CD14-positive monocyte (primary cell): ENCODE measurements around the gene CCDC92B. TPM values are rescaled to one million over a fixed set of nuclear protein-coding genes. Genes with fewer than 3 reads are reported as not detected.
"Not testable (repeated sequence)": the region's sequence is repeated elsewhere in the genome, so short reads cannot be mapped to it uniquely, and the experiment has no call there.

Experiments
- DNase-seq, 3 donors: peaks; one replicate each; pipeline ENCODE4 v3.0.0-alpha.2; 2011 to 2022
- H2AFZ ChIP-seq: 2 replicates; pipeline ENCODE4 v1.6.0; 2012; ENCODE audit warnings: mild to moderate bottlenecking, low read depth, low read length, inconsistent platforms; ENCODE audit not compliant: insufficient read depth, poor library complexity, severe bottlenecking
- H3K27ac ChIP-seq, 2 donors: 1 replicate in 1 of 2; 2 replicates in 1 of 2; pipeline ENCODE4 v1.5.1; 2012 to 2013; ENCODE audit warnings: low read length in 2 of 2, control low read depth in 1 of 2, inconsistent platforms in 1 of 2, low read depth in 1 of 2, mild to moderate bottlenecking in 1 of 2
- H3K27me3 ChIP-seq, 2 donors: one replicate each; pipeline versions ENCODE4 v1.6.0 to v1.6.1; 2011 to 2013; ENCODE audit warnings: low read length in 2 of 2; ENCODE audit not compliant: control insufficient read depth in 2 of 2, insufficient read depth in 2 of 2
- H3K36me3 ChIP-seq, 2 donors: replicated peaks in 1 of 2; 1 replicate in 1 of 2; 2 replicates in 1 of 2; pipeline versions ENCODE4 v1.5.1 to v1.6.1; 2012 to 2013; ENCODE audit warnings: low read length in 2 of 2, control low read depth in 1 of 2, inconsistent platforms in 1 of 2, mild to moderate bottlenecking in 1 of 2; ENCODE audit not compliant: insufficient read depth in 2 of 2, control insufficient read depth in 1 of 2
- H3K4me1 ChIP-seq, 2 donors: 1 replicate in 1 of 2; 2 replicates in 1 of 2; pipeline versions ENCODE4 v1.5.1 to v1.6.1; 2012 to 2013; ENCODE audit warnings: low read length in 2 of 2, control low read depth in 1 of 2, inconsistent platforms in 1 of 2, mild to moderate bottlenecking in 1 of 2, moderate library complexity in 1 of 2; ENCODE audit not compliant: insufficient read depth in 2 of 2, control insufficient read depth in 1 of 2
- H3K4me2 ChIP-seq: replicated peaks from 2 replicates; pipeline ENCODE3; 2012; ENCODE audit warnings: low read length, moderate library complexity, mild to moderate bottlenecking; ENCODE audit not compliant: poor library complexity, severe bottlenecking; ENCODE audit errors: extremely low read depth
- H3K4me3 ChIP-seq, 3 experiments: fragments of 200-600 bp in 1 of 3; sonication (generic) in 1 of 3; replicated peaks in 1 of 3; 1 replicate in 2 of 3; 2 replicates in 1 of 3; pipeline ENCODE4 v1.5.1; 2011 to 2013; ENCODE audit warnings: low read length in 3 of 3, mild to moderate bottlenecking in 3 of 3, control low read depth in 2 of 3, low read depth in 2 of 3, inconsistent platforms in 1 of 3, moderate library complexity in 1 of 3
- H3K79me2 ChIP-seq: 2 replicates; pipeline ENCODE4 v1.6.0; 2012; ENCODE audit warnings: mild to moderate bottlenecking, control low read depth, inconsistent platforms, low read length, moderate library complexity; ENCODE audit not compliant: insufficient read depth
- H3K9ac ChIP-seq: 2 replicates; pipeline ENCODE4 v1.6.0; 2017; ENCODE audit warnings: low read length, mild to moderate bottlenecking; ENCODE audit not compliant: insufficient read depth, poor library complexity, severe bottlenecking
- H3K9me3 ChIP-seq, 2 donors: replicated peaks in 1 of 2; 1 replicate in 1 of 2; 2 replicates in 1 of 2; pipeline versions ENCODE4 v1.5.1 to v1.6.1; 2012 to 2013; ENCODE audit warnings: low read length in 2 of 2, control low read depth in 1 of 2; ENCODE audit not compliant: control insufficient read depth in 1 of 2, insufficient read depth in 1 of 2
- H4K20me1 ChIP-seq: 2 replicates; pipeline ENCODE4 v1.6.0; 2012; ENCODE audit warnings: mild to moderate bottlenecking, low read length, control low read depth, moderate library complexity; ENCODE audit not compliant: insufficient read depth
- H3K27ac Mint-ChIP-seq, 7 donors: one replicate each; pipeline ENCODE4 v1.8.0; 2020; ENCODE audit warnings: mild to moderate bottlenecking in 7 of 7, mixed read lengths in 7 of 7, moderate library complexity in 6 of 7, inconsistent platforms in 2 of 7
- H3K27me3 Mint-ChIP-seq, 3 donors: one replicate each; pipeline ENCODE4 v1.8.0; 2021 to 2022; ENCODE audit warnings: low read depth in 3 of 3, mild to moderate bottlenecking in 3 of 3, mixed read lengths in 3 of 3, moderate library complexity in 3 of 3, inconsistent platforms in 1 of 3
- H3K36me3 Mint-ChIP-seq, 2 donors: one replicate each; pipeline ENCODE4 v1.8.0; 2020; ENCODE audit warnings: mixed read lengths in 2 of 2, inconsistent platforms in 1 of 2, mild to moderate bottlenecking in 1 of 2
- H3K4me1 Mint-ChIP-seq: one replicate; pipeline ENCODE4 v1.8.0; 2020; ENCODE audit warnings: mild to moderate bottlenecking, mixed read lengths
- H3K4me3 Mint-ChIP-seq, 2 donors: one replicate each; pipeline ENCODE4 v1.8.0; 2020; ENCODE audit warnings: mild to moderate bottlenecking in 2 of 2, mixed read lengths in 2 of 2, moderate library complexity in 1 of 2
- H3K9me3 Mint-ChIP-seq, 7 donors: one replicate each; pipeline ENCODE4 v1.8.0; 2020 to 2022; ENCODE audit warnings: mixed read lengths in 7 of 7, mild to moderate bottlenecking in 6 of 7, moderate library complexity in 6 of 7, inconsistent platforms in 2 of 7
- CTCF ChIP-seq: fragments of 200-600 bp; IDR thresholded peaks from one replicate; pipeline ENCODE4 v1.8.0; 2022; ENCODE audit warnings: antibody characterized with exemption, mild to moderate bottlenecking
- WGBS: methylation state at CpG from one replicate; pipeline ENCODE4 v1.1.5; 2013; ENCODE audit warnings: missing lambda C conversion rate; ENCODE audit not compliant: insufficient coverage; 5-methylcytosine and 5-hydroxymethylcytosine counted together
- intact Hi-C, 2 donors: fragments of 100-400 bp; cut with micrococcal nuclease; formaldehyde crosslinking; loops; one replicate each; pipeline versions ENCODE4 v1.15.0 to v1.15.1; 2023
- polyA plus RNA-seq, 3 donors: library from polyadenylated mRNA; depleted of rRNA in 1 of 3; unstranded in 2 of 3; stranded (reverse) in 1 of 3; fragments of 300-500 nt in 2 of 3; fragments of >200 nt in 1 of 3; fragmentation: Illumina TruSeq in 2 of 3; gene quantifications; 1 replicate in 2 of 3; 2 replicates in 1 of 3; pipeline ENCODE4 v1.2.3, GENCODE V29; 2012 to 2021

CCDC92B gene
- polyA plus RNA-seq, 3 donors = not detected

- intact Hi-C loops = loop anchor here in 1 of 2 donors (10.0 kb wide), 1 partner anchor 143 kb away; no protein-coding TSS in a partner anchor
- peaks cover 5 to 12% of the 10 kb centered on the region in 2 donors for H3K4me1 ChIP-seq
- H3K36me3 ChIP-seq = no peaks in the 10 kb centered on the region
- H3K27ac Mint-ChIP-seq = no peak overlapping the region
- peak in 1 of 3 donors; percentile 19 for DNase-seq
- peaks cover 0 to 2% of the 10 kb centered on the region in 2 donors for H3K36me3 Mint-ChIP-seq
- no peak for TF ChIP-seq CTCF
- WGBS = 27% methylated on average over 3 of the region's 6 CpGs
- no peaks in the 10 kb centered on the region for H4K20me1 ChIP-seq
- H3K9ac ChIP-seq = no peak overlapping the region
- H3K4me2 ChIP-seq = no peak overlapping the region
- no peaks in the 10 kb centered on the region for H3K79me2 ChIP-seq
- H3K27me3 ChIP-seq = peaks cover 5 to 16% of the 10 kb centered on the region in 2 donors
- peaks cover 0 to 4% of the 10 kb centered on the region in 2 donors for H3K9me3 ChIP-seq
- no peak overlapping the region for H3K27ac ChIP-seq
- H3K9me3 Mint-ChIP-seq = peaks cover 0 to 8% (median under 1%) of the 10 kb centered on the region in 7 donors
- peaks cover 22 to 32% (median 28%) of the 10 kb centered on the region in 3 donors for H3K27me3 Mint-ChIP-seq
- H3K4me1 Mint-ChIP-seq = peaks cover 13% of the 10 kb centered on the region
- no peak overlapping the region for H2AFZ ChIP-seq
- no peak overlapping the region for H3K4me3 Mint-ChIP-seq
- no peak overlapping the region for H3K4me3 ChIP-seq
Observed at GRCh38 chr17:2782055-2782454, 32.6 kb upstream of the CCDC92B start.

GRCh38 chr17:2781598-2781997 lies 32.1 kb upstream of the CCDC92B start:
- DNase-seq, H3K27ac ChIP-seq, H3K4me1 ChIP-seq, H3K79me2 ChIP-seq, H2AFZ ChIP-seq, H3K4me3 Mint-ChIP-seq, H3K9ac ChIP-seq, H3K36me3 Mint-ChIP-seq, H3K4me2 ChIP-seq, H4K20me1 ChIP-seq, H3K36me3 ChIP-seq, H3K9me3 Mint-ChIP-seq, H3K9me3 ChIP-seq, H3K4me3 ChIP-seq: not testable (repeated sequence)
- Mint-ChIP-seq H3K27me3 (peaks cover 26 to 36% (median 32%) of the 10 kb centered on the region in 3 donors), H3K4me1 (peaks cover 16% of the 10 kb centered on the region), H3K27ac (peak overlapping the region in 1 of 7 donors; percentile 15)
- WGBS = 95% methylated on average over 14 of the region's 15 CpGs
- intact Hi-C loops = loop anchor here in 1 of 2 donors (10.0 kb wide), 1 partner anchor 143 kb away; no protein-coding TSS in a partner anchor
- peaks cover 8 to 20% of the 10 kb centered on the region in 2 donors for H3K27me3 ChIP-seq
